Activated CD8-positive, alpha-beta memory T cell treated with anti-CD3 and anti-CD28 coated beads for 1 hour (primary cell): ENCODE measurements around the gene MYBPC3.
A peak's percentile ranks its signal among the peaks of the same experiment; 100 is the strongest.

Experiments
- DNase-seq, 2 donors: peaks; one replicate each; pipeline ENCODE4 v3.0.0-alpha.2; 2020; ENCODE audit warnings: low read depth in 1 of 2; ENCODE audit errors: extremely low read depth in 1 of 2

MYBPC3 gene

DNA sequence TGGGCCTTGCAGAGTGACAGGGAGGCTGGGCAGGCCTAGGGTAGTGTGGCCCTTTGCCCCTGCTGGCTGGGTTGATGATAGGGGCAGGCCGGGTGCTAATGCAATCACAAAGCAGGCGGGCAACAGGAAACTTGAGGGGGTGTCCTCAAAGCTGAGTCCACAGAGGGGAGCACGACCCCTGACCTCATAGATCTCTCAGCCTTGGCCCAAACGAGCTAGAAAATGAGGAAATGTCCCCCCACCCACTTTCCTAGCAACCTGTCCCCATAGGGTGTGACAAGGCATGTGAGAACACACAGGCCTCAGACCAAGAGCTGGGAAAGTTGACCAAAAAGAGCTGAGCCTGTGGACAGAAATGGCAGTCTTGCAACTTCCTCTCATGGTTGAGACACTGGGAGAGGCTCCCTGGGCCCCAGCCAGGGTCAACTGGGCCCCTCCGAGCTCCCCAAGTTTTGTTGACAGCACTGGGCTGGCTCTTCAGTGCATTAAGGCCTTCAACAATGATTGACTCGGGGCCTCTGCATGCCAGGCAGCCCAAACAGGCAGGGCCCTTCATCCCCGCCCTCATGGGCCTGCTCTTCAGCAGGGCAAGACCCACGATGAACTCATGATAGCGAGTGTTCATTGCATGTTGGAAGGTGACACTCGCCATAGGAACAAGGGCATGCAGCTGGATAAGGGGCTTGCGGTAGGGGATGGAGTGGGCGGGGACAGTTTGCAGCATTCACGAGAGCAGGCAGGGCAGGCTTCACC, 35.6 kb upstream of the MYBPC3 start:
- DNase-seq, result no peak

DNA sequence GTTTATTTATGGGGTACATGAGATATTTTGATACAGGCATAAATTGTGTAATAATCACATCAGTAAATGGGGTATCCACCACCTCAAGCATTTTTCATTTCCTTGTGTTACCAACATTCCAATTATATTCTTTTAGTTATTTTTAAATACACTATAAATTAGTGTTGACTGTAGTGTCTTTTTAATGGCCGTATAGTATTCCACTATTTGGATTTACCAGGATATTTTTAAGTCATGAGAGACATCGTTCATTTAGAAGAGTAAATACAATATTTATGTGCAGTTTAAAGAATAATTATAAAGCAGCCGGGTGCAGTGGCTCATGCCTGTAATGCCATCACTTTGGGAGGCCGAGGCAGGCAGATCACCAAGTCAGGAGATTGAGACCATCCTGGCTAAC, 32.0 kb upstream of the MYBPC3 start:
- no peak for DNase-seq

DNA sequence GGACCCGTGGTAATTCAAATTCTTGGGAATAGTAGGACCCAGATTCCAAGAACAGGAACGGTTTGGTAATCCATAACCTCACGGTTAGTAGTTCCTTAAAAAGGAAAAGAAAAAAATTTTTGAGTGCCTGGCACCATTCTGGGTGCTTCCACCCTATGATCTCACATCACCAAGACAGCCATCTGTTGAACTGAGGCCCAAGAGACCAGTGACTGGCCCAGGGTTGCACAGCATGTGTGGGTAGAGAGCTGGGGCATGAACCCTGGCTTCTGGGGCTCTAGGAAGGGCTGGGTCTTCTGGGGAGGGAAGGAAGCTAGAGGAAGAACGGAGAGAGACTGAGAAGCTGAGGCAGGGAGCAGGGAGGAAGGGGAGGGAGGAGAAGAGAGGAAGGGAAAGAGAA, 30.6 kb upstream of the MYBPC3 start:
- DNase-seq, result no peak

DNA sequence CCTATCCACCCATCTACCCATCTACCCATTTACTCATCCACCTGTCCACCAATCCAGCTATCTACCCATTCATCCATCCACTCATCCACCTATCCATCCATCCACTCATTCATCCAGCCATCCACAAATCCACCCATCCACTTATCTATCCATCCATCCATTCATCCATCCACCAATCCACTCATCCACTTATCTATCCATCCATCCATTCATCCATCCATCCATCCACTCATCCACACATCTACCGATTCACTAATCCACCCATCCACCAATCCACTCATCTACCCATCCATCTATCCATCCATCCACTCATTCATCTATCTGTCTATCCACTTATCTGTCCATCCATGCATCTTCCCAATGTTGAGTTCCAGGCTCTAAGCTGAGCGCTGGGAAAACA, 27.6 kb upstream of the MYBPC3 start:
- no peak for DNase-seq

DNA sequence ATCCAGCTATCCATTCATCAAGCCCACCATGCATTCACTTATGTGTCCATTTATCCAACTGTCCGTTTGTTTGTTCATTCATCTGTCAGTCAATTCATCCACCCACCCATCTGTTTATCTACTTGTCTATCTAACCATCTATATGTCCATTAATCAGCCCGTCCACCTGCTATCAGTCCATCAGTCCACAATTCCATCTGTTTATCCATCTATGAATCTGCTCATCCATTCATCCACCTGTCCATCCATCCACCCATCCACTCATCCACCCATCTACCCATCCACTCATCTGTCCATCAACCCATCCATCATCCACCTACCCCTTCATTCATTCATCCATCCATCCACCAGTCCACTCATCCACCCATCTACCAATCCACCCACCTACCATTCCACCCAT, 26.8 kb upstream of the MYBPC3 start:
- no peak for DNase-seq

DNA sequence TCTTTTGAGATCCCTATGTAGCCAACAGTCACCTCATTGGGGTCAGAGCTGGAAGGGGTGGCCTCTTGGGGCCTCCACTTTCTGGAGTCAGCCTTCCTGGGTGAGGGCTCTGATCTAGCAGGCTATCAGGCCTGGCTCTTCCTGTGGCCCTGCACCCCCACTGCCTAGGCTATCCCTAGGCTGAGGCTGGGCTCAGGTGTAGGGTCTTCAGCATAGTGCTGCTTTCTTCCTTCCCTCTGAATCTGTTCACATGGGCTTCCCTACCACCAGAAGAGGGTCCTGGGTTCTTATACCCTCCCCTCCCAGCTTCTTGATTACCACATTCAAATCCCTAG, 26.3 kb upstream of the MYBPC3 start:
- DNase-seq, result no peak

DNA sequence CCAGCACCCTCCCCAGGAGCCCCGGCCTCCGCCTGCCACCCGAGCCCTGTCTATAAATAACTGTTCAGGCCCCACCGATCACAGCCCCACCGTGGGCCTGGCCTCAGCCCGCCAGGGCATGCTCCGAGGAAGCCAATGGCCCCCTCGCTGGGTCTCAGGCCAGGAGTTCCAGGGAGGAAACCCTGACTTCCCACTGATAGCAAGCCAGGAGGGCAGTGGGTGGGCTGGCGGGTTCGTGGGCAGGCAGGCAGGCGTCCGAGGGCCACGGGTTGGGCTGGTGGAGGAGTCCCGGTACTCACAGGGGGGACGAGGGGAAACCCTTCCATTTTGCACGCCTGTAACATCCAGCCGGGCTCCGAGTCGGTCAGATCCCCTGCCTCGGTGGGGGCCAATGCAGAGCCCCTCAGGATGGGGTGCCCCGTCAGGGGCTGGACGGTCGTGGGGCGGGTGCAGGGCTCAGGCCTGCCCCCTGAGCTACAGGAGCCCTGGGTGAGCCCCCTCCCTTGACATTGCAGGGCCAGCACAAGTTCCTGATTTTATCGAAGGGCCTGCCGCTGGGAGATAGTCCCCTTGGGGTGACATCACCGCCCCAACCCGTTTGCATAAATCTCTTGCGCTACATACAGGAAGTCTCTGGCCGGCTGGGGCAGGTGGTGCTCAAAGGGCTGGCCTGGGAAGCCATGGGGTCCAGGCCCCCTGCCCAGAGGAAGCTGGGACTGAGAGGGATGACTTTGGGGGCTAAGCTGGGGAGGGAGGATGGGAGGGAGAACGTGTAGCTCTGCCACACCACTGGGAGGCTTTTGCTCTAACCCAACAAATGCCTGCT, 25.7 kb upstream of the MYBPC3 start, which contains the start of gene SPI1:
TSS of gene SPI1 (minus strand) at position 538 of the 826 bp plus-strand sequence. CDS start at position 344, 194 bp downstream.
- DNase-seq, result no peak

DNA sequence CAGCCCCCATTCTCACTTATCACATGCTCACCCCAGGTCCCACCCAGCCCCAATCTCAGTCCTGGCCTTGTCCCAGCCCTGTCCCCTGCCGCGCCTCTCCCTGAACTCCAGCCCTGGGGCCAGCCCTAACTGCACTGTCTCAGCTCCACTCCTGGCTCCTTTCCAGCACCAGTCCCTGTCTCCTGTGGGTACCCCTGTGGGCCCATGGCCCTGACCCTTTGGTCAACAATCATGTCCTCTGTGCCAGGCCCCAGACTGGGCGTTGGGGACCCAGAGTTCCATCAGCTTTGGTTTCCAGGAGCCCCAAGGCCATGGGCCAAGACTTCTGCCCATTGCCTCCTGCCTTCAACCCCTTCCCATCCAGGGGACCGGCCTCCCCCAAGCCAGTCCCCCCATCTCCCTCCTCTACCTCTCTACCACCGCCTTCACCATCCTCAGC, 25.1 kb upstream of the MYBPC3 start:
- no peak for DNase-seq

DNA sequence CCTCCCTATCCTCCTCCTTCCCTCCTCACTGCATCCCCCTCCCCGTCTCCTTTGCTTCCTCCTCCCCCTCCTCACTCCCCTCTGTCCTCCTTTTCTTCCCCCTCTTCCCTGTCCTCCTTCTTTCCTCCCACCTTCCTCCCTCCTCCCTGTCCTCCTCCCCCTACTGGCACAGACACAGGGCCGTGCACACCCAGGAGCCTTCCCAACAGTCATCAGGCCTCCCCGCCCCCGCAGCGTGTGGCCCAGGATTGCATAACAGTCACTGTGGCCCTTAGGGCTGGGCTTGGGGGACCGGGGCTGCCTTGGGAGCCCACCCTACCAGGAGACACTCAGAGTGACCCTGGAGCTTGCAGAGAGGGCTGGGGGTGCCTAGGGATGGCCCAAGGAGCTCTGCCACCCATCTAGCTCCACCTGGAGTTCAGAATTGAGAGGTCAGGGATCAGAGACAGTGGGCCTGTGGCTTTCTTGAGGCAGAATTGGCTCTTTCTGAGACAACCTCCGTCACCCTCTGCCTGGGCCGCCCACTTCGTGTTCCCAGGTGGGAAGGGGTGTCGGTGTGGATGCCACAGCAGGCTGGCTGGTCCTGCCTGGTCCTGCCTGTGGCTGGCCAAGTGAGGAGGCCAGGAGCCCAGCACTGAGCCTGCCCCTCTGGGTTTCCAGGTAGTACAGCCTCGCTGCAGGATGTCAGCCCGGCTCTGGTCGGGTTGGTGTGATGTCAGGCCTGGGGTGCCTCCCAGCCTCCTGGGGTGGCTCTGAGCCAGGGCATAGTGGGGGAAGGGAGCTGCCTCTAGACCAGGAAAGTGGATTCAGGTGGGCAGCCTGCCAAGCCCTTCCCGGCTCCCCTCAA, 24.2 kb upstream of the MYBPC3 start:
- DNase-seq, result no peak

DNA sequence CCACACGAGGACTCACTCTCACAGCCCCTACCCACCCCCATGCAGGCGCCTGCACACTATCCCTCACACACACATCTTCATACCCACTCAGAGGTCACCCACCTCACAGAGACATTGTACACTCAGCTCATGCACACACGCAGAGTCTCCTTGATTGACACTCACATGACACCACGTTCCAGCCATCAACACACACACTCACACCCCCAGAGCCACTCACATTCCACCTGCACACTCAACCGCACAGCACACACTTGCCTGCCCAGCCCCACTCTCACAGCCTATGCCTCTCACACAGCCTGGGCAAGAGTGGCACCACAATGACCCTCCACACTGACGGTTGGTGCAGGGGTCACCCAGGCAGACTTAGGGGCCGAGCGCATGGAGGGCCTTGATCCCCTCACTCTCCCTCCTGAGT, 23.6 kb upstream of the MYBPC3 start:
- DNase-seq, result no peak

DNA sequence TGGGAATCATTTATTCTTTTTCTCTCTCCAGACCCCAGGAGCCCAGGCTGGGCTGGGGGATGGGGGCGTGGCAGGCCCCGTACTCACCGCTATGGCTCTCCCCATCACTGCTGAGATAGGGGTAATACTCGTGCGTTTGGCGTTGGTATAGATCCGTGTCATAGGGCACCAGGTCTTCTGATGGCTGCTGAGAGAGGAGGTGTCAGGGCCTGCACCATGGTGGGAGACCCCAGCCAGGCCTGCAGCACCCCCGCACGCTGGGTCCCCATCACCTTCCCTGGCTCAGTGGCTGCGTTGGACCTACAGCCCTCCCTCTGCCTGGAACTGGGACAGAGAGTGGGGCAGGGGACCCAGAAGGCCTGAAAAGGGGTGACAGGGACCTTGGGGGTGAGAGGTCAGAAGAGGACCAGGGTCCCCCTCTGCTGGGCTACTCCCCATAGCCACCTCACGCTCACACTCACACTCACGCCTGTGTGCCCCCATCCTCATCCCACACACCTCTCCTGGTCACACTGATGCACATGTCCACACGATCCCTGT, 23.1 kb upstream of the MYBPC3 start:
- DNase-seq, result no peak

DNA sequence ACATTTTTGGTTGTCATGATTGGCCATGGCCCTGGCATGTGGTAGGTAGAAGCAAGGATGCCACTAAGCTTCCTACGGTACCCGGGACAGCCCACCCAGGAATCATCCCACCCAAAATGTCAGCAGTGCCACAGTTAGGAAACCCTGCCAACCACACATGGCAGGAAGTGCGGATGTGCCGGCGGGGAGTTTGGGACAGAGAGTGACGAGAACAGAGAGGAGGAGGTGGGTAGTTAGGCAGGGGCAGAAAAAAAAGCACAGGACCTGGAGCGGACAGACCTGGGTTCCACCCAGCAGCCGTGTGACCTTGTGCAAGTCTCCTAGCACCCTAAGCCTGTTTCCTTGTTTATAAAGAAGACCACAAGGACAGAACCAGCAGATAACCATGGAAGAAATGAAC, 22.5 kb upstream of the MYBPC3 start:
- no peak for DNase-seq

DNA sequence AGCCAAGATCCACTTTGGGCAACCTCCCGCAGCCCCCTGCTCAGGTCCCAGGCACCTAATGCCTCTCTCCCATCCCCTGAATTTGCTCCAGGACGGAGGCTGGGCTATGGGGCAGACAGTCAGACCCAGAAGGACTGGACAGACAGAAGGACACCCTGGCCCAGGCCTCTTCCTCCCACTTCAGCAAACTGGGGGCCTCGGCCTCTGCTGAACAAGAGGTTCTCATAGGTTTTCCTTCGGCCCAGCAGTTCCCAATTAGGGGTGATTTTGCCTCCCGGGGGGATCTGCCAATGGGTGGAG, 22.2 kb upstream of the MYBPC3 start:
- DNase-seq, result no peak

DNA sequence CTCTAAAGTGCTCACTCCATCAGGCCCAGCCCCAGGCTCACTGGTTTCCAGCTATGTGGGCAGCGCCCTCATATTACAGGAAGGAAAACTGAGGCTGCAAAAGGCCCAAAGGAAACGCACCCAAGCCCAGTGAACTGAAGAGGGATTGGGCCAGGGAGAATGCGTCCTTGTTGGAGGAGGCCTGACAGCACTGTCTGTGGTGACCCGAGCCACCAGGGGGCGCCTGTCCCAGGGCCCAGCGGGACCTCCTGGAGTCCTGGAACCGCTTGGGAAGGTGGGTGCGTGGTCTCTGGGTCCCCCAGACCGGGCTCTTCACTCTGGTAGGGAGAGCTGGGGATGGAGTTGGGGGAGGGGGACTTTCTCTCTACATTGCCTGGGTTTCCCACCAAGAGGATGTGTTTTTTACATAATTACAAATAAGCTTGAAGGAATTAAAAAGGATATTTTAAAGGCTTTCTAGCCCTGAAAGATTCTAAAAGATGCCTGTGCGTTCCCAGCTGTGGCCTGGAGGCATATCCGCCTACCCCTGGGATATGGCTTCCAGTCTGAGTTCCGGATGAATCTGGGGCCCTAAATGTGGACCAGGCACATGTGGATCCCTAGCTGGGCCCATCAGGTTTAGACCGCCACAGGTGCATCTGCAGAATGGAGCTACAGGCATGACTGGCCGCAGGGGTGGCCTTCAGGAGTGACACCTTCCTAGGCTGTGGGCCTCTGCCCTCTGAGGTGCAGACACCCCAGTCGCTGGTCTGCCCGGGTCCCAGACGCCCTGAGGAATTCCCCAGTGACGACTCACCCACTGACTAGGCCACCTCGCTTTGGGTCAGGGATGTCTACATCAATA, 21.6 kb upstream of the MYBPC3 start:
- DNase-seq, result peak; percentile 68 to 82

DNA sequence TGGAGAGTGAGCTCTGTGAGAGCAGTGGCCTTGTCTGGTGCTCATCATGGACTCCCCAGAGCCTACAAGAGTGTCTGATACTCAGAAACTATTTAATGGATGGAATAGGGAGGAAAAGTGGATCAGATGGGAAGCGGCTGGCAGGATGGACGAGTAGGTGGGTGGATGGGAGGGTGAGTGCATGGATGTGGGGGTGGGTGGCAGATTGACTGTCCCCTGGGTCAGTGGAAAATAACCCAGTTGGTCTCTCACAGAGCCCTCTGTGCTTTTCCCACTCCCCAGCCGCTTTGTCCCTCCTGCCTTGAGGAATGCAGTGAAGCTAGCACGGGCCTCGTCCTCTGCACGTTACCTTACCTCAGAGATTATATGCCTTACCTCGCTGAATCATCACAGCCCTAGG, 19.9 kb upstream of the MYBPC3 start:
- DNase-seq, result no peak

DNA sequence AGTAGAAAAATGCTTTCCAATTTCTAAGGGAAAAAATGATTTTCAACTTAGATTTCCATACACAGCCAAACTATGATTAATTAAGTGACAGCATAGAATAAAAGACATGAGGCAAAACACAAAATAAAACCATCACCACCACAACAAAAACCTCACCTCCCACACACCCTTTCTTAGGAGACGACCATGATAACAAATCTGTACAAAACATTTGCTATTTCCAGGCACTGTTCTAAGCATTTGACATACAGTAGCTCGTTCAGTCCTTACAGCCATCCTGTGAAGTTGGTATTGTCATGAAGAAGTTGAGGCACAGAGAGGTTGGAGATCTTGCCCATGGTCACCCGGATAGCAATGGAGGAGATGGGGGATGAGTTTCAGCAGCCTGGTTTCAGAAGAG, 17.2 kb upstream of the MYBPC3 start:
- DNase-seq, result no peak

DNA sequence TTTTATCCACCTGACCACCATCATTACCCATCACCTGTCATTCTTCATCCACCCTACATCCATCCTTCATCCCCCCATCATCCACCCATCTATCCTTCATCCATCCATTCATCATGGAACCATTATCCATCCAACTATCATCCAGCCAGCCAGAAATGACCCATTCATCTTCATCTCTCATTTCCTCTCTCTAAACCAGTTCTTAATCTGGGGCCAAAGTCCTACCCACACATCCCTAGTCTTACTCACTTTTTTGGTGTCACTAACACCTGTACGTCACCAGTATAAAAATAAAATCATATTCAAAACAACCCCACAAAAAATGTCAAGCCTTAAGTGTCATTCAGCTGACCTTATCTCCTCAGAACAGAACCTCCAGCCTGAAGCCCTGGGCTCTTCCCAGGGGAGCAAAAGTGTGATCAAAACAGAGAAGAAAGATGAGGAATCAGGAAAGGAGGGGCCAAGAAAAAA, 13.6 kb upstream of the MYBPC3 start:
- no peak for DNase-seq

DNA sequence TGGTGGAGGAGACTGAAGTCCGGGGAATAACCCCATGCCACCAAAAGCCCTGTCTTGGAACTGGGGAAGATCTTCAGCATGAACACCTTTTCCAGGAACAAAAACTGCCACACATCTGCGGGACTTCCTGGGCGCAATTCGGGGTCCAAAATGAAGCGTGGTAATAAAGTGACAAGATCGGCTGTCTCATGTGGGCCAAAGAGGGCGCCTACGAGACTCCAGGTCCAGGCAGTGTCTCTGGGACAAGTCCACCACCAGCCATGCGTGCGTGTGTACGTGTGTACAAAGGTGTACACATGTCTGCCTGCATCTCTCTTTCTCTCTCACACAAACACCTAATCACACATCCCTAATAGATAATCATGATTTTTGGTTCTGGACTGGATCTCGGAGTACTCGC, 8.9 kb upstream of the MYBPC3 start:
- no peak for DNase-seq

DNA sequence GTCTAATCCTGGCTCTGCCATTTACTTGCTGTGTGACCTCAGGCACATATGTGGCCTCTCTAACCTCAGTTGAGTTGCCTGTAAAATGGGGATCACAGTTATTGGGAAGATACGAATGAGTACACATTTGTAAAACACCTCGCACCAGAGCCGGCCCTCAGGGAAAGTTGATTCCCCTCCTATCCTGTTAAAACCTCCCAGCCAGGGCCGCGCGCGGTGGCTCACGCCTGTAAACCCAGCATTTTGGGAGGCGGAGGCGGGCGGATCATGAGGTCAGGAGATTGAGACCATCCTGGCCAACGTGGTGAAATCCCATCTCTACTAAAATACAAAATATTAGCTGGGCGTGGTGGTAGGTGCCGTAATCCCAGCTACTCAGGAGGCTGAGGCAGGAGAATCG, 7.8 kb upstream of the MYBPC3 start:
- DNase-seq, result no peak

DNA sequence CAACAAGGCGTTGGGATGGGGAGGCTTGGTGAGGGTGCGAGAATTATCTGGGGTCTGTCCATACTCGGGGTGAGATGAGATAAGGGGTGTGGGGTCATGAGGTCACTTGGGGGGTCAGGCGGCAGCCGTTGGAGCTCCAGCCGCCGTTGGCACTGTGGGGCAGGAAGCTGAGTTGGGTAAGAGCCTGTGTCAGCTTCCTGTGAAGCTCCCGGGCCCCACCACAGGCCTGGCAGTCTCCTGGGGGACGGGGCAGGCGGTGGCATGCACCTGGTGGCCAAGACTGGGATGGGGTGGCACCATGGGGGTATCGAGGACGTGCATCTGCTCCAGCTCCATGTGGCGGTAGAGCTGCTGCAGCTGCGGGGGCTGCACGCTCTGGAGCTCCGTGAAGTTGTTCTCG, 7.1 kb upstream of the MYBPC3 start:
- DNase-seq, result no peak
